Activated T-helper 9 cell treated with anti-CD3 and anti-CD28 coated beads, Interleukin-2, amount 50 U/mL, for 16 hours (primary cell): ENCODE data around the gene KSR2.
"Not testable (repeated sequence)": the region's sequence is repeated elsewhere in the genome, so short reads cannot be mapped to it uniquely, and the experiment has no call there.

Source experiments
- DNase-seq: peaks from one replicate; pipeline ENCODE4 v3.0.0-alpha.2; 2020; ENCODE audit warnings: low read depth

KSR2 gene

DNA sequence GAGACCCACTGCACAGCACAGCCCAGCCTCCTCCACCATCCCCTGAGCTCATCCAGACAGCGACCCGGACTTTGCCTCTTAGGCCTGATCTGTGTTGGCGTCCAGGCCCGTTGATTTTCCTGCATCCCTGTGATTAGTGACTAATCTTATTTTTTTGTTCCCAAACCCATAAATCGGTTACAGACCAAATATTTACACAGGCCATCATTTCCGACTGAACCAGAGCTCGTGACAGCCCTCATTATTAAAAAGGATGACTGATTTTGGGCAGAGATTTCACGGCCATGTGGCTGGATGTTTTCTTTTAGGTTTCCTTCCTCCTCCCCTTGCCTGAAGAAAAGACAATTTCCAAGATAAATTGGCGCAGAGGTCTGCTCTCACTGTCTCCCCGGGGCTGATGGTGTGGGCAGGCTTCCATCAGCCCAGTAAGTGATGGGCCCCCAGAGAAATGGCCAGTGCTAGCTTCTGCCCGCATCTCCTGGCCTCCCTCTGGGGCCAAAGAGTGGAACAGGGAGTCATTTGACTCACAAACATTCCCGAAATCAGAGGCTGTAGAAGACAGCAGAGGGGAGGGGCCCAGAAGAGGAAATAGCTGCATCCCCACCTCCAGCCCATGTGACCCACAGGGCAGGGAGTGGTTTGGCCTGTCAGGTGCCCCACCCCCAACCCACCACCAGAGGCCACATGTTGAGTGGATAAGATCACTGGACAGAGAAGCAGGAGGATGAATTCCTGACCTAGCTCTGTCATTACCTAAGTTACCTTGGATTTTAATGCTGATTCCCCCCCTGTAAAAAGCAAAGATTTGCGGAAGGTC is 283.5 kb downstream of the KSR2 start:
- no peak for DNase-seq

DNA sequence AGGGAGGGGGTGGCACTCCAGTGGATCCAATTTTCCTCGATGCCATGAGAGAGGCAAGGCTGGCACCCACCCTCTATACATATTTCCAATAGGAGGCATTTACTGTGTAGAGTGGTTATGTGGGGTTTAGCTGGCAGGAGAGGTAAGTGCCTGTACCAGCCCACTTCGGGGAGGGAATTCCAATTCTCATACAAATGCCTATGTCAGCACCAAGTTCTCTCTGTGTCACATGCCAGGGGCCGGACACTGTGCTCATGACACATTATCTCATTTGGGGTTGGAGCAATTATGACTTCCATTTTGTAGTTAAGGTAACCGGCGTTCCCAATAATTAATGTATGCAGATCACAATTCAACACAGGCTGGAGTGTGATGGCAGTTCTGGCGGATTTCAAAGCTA is 284.3 kb downstream of the KSR2 start:
- no peak for DNase-seq

DNA sequence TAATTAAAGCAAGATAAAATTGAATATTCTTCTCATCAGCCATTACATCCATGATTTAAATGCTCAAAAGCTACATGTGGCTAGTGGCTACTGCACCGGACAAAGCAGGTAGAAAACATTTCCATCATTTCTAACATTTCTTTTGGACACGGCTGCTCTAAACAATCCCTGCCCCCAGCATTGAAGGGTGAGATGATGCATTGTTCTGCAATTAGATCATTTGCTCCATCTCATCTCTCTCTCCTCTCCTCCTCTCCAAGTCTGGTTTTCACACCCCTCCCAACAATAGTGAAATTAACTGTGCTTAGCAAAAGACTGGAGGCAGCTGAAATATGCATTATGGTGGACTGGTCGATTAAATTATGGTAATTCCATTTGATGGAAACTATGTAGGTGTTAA is 288.5 kb downstream of the KSR2 start:
- no peak for DNase-seq

DNA sequence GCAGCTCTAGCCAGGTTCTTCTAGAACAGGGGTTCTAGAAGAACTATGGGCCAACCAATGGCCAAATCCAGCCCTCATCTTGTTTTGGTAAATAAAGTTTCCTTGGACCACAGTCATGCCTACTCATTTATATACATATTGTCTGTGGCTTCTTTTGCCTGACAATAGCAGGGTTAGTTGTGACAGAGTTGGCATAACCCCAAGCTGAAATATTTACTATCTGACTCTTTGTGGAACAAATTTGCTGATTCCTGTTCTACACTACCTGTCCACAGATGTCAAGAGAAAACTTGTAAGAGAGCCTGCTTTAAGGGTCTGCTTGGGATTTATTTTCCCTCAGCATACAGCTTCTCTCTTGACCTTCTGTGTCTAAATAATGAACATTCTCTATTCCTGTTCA is 289.0 kb downstream of the KSR2 start:
- no peak for DNase-seq

DNA sequence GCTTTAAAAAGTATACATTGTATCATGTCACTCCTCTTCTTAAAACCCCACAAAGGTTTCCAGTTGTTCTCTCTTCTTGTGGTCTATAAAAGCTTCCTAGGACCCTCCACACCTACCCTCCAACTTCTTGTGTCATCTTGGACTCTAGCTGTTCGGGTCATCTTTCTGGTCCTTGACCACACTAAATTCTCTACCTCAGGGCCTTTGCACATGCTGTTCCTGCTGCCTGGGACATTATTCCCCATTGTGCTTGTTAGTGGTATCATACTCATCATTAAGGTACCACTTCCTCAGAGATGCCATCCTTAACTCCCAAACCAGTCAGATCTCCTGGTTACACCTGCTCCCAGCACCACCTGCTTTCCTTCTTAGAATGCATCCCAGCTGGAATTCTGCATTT is 294.0 kb downstream of the KSR2 start:
- no peak for DNase-seq

DNA sequence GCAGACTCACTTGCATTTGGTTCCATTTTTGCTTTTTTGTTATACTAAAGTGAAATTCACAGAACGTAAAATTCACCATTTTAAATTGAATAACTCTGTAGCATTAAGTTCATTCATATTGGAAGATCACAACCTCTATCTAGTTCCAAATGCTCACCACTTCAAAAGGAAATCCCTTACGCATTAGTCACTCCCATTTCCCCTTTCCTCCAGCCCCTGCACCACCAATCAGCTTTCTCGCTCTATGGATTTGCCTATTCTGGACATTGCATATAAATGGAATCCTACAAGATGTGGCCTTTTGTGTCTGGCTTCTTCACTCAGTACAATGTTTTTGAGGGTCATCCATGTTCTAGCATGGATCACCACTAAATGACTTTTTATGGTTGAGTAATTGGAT is 294.5 kb downstream of the KSR2 start:
- DNase-seq, result no peak

DNA sequence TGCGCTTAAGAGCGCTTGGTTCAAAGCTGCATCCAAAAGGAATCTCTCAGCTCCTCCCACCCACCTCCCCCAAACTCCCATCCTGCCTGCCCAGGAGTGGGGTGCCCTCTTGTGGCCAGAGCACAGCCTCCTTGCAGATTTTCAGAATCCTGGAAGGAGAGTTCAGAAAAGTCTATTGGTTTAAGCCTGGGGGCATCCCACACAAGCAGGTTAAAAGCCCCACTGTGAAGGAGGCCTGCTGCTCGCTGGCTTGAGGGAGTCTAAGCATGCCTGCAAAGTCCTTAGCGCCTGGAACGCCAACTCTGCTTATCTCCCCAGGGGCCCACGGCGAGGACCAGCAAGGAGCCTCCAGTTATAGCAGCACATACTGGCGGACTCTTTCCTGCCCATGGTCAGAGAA is 297.1 kb downstream of the KSR2 start:
- DNase-seq, result no peak

DNA sequence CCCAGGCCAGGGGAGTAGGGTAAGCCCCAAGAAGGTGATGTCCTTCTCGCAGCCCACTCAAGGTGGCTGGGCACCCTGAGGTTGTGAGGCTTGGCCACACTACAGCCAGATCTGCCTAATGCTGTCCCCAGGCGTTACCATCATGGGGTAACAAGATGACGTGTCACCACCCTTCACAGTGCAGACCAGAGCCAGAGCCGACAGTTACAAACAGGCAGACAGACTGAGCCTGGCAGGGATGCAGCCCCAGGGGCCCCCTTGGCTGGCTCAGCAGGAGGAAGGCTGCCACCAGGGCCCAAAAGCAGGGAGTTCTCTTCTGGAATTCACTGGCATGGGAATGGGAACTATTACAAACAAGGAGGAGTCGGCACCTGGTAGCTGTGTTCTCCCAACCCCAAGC is 304.6 kb downstream of the KSR2 start:
- no peak for DNase-seq

DNA sequence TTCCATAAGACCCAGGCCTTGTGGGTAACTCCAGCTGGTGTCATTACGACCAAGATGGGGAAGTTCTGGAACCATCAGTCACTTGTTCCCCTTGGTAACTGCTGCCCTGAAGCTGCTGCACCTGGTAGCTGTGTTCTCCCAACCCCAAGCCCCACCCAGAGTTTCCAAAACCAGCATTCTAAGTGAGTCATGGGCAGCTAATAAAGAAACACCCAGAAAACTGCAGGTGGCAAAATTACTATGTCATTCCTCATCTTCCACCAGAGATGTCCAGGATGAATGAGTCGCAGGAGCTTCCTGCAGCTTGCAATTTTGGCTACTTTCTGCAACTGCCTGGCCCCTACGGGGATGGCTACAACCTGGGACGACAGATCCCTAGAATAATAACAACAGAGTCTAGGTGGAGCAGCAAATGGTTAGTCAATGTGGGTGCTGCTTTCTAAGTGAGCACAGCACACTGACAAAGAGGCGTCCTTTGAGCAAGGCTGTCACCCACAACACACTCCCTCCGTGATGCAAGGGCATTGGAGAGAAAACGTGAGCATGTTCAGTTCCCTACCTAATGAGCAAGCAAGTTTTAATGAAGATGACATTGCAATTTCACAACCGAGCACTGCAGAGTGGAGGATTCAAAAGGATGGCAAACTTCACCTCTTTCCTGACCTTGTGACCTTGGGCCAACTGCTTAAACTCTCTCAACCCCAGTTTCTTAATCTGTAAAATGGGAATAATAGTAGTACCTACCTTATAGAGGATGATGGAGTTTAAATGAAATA is 306.0 kb downstream of the KSR2 start:
- no peak for DNase-seq

DNA sequence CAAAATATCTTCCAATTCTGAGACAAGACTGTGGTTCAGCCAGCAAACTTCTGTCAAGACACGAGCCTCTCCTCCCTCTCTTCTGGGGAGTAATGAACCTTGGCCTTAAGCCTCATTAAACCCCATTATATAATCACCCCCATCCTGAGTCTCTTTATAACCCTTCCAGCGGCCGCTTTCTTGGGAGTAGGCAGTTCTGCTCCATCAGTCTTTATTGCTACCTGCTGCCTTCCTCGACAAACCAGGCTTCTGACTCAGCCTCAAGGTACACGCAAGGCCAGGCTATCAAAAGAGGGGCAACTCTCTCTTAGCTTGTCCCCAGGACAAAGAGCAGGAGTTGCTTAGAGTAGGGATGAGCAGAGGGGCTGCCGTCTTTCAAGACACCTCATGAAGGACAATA is 306.6 kb downstream of the KSR2 start:
- DNase-seq, result no peak

DNA sequence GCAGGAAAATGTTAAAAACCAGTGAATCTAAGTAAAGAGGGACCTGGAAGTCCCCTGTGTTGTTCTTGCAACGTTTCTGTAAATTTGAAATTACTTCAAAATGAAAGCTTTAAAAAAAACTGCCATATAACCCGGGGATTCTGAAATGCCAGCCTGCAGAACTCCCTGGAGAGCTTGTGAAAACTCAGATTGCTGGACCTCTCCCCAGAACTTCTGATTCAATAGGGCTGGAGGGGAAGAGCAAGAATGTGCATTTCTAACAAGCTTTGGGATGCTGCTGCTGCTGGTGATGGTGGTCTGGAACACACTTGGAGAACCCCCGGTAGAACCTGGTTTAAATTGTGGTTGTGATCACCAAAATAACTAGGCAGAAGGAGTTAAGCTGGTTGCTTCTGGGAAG is 307.3 kb downstream of the KSR2 start:
- DNase-seq, result no peak

DNA sequence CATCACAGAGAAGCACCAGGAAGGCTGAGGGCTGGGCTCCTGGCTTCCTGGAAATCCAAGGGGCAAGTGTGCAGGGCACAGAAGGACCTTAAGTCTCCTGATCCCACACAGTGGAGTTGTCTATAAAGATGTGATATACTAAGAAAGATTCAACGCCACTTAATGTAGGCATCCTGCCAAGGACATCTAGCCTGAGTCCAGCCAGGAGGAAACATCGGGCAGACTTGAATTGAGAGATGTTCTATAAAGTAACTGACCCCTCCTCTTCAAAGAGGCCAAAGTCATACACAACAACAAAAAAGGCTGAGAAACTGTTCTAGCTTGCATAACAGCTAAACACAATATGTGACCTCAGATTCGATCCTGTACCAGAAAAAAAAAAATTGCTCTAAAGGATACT is 307.9 kb downstream of the KSR2 start:
- no peak for DNase-seq

DNA sequence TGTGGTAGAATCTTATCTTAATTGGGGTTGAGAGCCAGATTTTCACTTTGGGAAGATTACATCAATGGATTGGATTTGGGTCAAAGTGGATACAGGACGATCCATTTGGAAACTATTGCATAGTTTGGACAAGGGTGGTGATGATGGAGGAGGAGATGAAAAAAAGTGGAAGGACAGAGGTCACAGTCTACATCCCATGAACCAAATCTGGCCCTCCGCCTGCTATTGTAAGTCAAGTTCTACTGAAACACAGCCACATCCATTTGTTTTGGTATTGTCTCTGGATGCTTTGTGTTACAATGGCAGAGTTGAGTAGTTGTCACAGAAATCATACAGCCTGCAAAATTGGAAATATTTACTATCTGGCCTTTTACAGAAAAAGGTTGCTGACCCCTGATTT is 310.6 kb downstream of the KSR2 start:
- no peak for DNase-seq

DNA sequence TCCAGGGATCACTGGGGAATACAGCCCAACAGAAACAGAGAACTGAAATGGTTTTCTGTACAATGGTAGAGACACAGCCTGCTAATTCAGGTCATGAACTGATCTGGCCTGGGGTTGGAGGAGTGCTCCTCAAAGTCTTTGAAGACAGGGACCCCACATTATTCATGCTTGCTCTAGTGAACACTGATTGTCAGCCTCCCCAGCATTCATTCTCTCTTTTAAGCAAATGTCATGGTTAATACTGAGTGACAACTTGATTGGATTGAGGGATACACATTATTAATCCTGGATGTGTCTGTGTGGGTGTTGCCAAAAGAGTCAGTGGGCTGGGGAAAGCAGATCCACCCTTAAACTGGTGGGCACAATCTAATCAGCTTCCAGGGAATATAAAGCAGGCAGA is 319.0 kb downstream of the KSR2 start:
- no peak for DNase-seq

DNA sequence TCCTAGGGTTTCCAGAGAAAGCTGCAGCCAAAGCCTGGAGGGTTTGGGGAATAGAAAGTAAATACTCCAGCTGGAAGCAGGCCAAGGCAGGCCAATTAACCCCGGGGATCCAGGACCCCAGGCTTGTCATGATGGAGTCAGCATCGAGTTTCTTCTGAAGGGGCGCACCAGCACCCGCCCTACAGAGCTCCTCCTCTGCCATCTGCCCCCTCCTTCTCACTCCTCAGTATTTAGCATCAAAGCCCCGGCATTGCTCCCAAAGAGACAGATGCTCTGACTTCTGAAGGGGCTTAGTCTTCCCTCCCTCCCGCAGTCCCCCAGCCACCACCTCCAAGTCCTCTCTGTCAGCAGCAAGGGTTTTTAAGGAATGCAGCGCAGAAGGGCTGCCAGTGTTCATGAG is 322.3 kb downstream of the KSR2 start:
- no peak for DNase-seq

DNA sequence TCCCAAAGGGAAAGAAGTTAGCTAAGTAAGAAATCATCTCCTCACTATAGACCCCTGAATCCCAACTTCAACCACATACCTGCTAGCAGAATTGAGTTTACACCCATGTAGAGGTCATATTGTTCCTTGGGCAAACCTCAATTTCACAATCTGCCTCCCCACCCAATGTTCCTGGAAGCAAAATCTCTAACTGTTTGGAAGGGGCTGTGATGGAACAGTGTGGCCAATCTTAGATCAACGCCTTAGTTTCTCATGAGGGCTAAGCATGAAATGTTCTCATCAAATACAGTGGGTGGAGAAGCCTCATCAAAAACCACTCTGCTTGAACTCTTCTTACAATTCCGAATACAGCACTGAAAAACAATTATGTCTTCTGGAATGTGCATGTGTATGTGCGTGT is 323.3 kb downstream of the KSR2 start:
- no peak for DNase-seq

DNA sequence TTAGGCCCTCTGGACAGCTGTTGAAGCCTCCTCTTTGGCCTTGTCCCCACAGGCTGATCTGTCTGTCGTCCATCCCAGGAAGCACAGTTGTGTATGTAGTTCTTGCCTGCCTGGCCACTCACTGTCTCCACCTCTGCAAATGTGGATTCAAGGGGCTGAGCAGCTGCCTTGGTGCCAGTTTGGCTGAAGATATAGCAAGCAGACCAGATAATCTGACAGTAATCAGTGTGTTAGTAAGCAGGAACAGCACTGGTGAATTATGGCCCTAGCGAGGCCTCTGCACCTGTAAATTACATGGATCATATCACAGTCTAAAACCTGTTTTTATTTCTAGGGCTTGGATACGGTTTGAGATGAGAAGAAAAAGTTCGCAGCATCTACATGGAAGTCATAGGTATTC is 324.8 kb downstream of the KSR2 start:
- DNase-seq, result no peak

DNA sequence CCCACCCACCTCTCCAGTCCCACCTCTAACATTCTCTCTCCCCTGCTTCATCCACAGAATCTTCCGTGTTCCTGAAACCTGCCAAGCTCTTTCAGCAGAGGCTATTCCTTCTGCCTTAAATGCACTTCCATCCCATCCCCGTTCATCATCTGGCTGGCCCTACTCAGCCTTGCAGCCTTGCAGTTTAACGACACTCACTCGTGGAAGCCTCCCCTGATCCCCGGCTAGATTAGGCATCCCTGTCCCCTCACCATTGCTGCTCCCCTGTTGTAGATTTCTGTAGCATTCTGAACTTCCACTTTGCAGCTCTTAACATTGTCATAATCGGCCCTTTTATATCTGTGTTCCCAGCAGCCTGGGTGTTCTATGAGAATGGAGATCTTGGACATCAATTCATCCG is 326.9 kb downstream of the KSR2 start:
- no peak for DNase-seq

DNA sequence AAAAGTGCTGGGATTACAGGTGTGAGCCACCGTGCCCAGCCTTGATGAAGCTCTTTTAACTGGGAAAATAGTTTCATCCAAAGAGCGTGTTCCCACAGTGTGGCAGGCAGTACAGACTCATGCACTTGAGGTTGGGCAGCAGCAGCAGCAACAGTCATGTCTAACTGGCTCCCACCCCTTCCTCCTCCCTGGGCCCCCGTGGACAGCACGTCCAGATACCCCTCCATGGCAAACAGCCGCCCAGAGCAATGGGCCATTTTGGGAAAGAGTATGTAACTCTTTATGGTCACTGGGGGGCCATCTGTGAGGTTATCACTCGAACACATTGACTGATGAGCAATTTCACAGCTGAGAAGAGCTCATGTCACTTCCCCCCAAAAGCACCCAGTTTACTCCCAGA is 328.3 kb downstream of the KSR2 start:
- DNase-seq, result no peak

DNA sequence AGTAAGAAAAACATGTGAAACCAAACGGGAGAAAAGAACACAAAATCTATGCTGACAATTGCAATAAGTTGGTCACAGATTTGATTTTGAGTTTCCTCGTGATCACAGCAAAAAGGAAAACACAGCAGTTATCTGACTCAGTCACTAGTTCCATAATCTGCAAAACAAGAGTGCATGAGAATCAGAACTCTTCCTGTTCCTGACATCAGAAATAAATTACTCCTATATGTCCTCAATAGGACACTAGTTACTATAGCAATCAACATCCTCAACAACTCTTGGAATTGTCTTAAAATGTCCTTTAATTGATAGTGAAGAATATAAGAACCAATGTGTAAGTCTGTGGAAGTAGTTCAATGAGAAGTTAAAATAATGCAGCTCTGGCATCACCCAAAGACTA is 339.3 kb downstream of the KSR2 start:
- no peak for DNase-seq

DNA sequence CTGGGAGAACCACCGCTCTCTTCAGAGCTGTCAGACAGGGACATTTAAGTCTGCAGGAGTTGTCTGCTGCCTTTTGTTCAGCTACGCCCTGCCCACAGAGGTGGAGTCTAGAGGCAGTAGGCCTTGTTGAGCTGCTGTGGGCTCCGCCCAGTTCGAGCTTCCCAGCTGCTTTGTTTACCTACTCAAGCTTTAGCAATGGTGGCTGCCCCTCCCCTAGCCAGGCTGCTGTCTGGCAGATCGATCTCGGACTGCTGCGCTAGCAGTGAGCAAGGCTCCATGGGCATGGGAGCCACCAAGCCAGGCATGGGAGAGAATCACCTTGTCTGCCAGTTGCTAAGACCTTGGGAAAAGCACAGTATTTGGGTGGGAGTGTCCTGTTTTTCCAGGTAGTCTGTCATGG is 340.1 kb downstream of the KSR2 start:
- DNase-seq, result not testable (repeated sequence)

DNA sequence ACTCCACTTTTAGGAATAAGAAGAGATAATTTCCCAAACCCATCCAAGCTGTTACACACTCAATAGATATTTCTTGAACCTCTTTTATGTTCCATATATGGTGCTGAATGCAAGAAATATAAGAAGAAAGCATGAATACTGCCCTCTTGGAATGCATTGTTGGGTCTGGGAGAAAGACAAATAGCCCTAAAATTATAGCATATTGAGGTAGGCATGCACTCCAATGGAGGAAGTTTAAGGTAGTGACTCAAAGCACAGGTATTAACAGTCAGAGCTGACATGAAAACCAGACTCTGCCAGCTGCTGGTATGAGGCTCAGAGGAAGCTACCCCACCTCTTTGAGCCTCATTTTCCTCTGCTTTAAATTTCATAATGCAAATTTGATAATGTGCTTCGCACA is 346.0 kb downstream of the KSR2 start:
- no peak for DNase-seq

DNA sequence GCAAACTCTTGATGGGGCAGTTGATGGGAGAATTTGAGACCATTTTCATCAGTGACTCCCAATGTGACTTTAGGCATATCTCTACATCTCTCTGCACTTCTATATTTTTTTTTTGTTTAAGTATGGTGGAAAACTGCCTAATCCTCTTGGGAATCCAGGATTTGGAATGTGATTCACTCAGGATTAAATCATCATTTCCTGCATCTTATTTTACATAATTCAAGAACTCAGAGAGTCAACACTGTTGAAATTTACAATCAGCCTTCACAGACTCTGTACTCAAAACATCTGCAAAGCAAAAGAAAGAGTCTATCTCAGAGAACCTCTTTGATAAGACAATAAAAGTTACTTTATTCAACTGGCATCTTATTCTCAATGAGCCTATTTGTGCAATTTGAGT is 346.7 kb downstream of the KSR2 start:
- DNase-seq, result no peak

DNA sequence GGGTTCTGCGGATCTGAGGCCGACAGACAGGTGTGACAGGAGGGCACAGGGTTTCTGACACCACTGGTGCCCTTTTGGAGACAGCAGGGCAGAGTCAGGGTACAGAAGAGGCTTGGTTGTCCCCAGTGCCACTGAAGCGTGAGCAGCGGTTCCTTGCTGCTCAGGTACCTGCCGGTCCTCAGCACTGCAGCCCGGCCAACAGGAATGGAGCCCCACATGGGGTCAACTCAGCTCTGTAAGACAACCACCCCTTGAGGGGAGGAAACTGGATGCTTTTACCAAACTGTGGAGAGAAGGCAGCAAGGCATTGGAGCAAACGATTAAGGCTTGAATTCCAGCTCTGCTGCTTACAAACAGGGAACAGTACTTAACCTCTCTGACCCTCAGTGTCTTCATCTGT is 361.0 kb downstream of the KSR2 start:
- no peak for DNase-seq
